CD14-positive monocyte (primary cell): ENCODE data around the gene SETBP1. TPM values are rescaled to one million over a fixed set of nuclear protein-coding genes. Genes with fewer than 3 reads are reported as not detected.

Source experiments
- DNase-seq, 3 donors: peaks; one replicate each; pipeline ENCODE4 v3.0.0-alpha.2; 2011 to 2022
- H2AFZ ChIP-seq: 2 replicates; pipeline ENCODE4 v1.6.0; 2012; ENCODE audit warnings: mild to moderate bottlenecking, low read depth, low read length, inconsistent platforms; ENCODE audit not compliant: insufficient read depth, poor library complexity, severe bottlenecking
- H3K27ac ChIP-seq, 2 donors: 1 replicate in 1 of 2; 2 replicates in 1 of 2; pipeline ENCODE4 v1.5.1; 2012 to 2013; ENCODE audit warnings: low read length in 2 of 2, control low read depth in 1 of 2, inconsistent platforms in 1 of 2, low read depth in 1 of 2, mild to moderate bottlenecking in 1 of 2
- H3K27me3 ChIP-seq, 2 donors: one replicate each; pipeline versions ENCODE4 v1.6.0 to v1.6.1; 2011 to 2013; ENCODE audit warnings: low read length in 2 of 2; ENCODE audit not compliant: control insufficient read depth in 2 of 2, insufficient read depth in 2 of 2
- H3K36me3 ChIP-seq, 2 donors: replicated peaks in 1 of 2; 1 replicate in 1 of 2; 2 replicates in 1 of 2; pipeline versions ENCODE4 v1.5.1 to v1.6.1; 2012 to 2013; ENCODE audit warnings: low read length in 2 of 2, control low read depth in 1 of 2, inconsistent platforms in 1 of 2, mild to moderate bottlenecking in 1 of 2; ENCODE audit not compliant: insufficient read depth in 2 of 2, control insufficient read depth in 1 of 2
- H3K4me1 ChIP-seq, 2 donors: 1 replicate in 1 of 2; 2 replicates in 1 of 2; pipeline versions ENCODE4 v1.5.1 to v1.6.1; 2012 to 2013; ENCODE audit warnings: low read length in 2 of 2, control low read depth in 1 of 2, inconsistent platforms in 1 of 2, mild to moderate bottlenecking in 1 of 2, moderate library complexity in 1 of 2; ENCODE audit not compliant: insufficient read depth in 2 of 2, control insufficient read depth in 1 of 2
- H3K4me2 ChIP-seq: replicated peaks from 2 replicates; pipeline ENCODE3; 2012; ENCODE audit warnings: low read length, moderate library complexity, mild to moderate bottlenecking; ENCODE audit not compliant: poor library complexity, severe bottlenecking; ENCODE audit errors: extremely low read depth
- H3K4me3 ChIP-seq, 3 experiments: fragments of 200-600 bp in 1 of 3; sonication (generic) in 1 of 3; replicated peaks in 1 of 3; 1 replicate in 2 of 3; 2 replicates in 1 of 3; pipeline ENCODE4 v1.5.1; 2011 to 2013; ENCODE audit warnings: low read length in 3 of 3, mild to moderate bottlenecking in 3 of 3, control low read depth in 2 of 3, low read depth in 2 of 3, inconsistent platforms in 1 of 3, moderate library complexity in 1 of 3
- H3K79me2 ChIP-seq: 2 replicates; pipeline ENCODE4 v1.6.0; 2012; ENCODE audit warnings: mild to moderate bottlenecking, control low read depth, inconsistent platforms, low read length, moderate library complexity; ENCODE audit not compliant: insufficient read depth
- H3K9ac ChIP-seq: 2 replicates; pipeline ENCODE4 v1.6.0; 2017; ENCODE audit warnings: low read length, mild to moderate bottlenecking; ENCODE audit not compliant: insufficient read depth, poor library complexity, severe bottlenecking
- H3K9me3 ChIP-seq, 2 donors: replicated peaks in 1 of 2; 1 replicate in 1 of 2; 2 replicates in 1 of 2; pipeline versions ENCODE4 v1.5.1 to v1.6.1; 2012 to 2013; ENCODE audit warnings: low read length in 2 of 2, control low read depth in 1 of 2; ENCODE audit not compliant: control insufficient read depth in 1 of 2, insufficient read depth in 1 of 2
- H4K20me1 ChIP-seq: 2 replicates; pipeline ENCODE4 v1.6.0; 2012; ENCODE audit warnings: mild to moderate bottlenecking, low read length, control low read depth, moderate library complexity; ENCODE audit not compliant: insufficient read depth
- H3K27ac Mint-ChIP-seq, 7 donors: one replicate each; pipeline ENCODE4 v1.8.0; 2020; ENCODE audit warnings: mild to moderate bottlenecking in 7 of 7, mixed read lengths in 7 of 7, moderate library complexity in 6 of 7, inconsistent platforms in 2 of 7
- H3K27me3 Mint-ChIP-seq, 3 donors: one replicate each; pipeline ENCODE4 v1.8.0; 2021 to 2022; ENCODE audit warnings: low read depth in 3 of 3, mild to moderate bottlenecking in 3 of 3, mixed read lengths in 3 of 3, moderate library complexity in 3 of 3, inconsistent platforms in 1 of 3
- H3K36me3 Mint-ChIP-seq, 2 donors: one replicate each; pipeline ENCODE4 v1.8.0; 2020; ENCODE audit warnings: mixed read lengths in 2 of 2, inconsistent platforms in 1 of 2, mild to moderate bottlenecking in 1 of 2
- H3K4me1 Mint-ChIP-seq: one replicate; pipeline ENCODE4 v1.8.0; 2020; ENCODE audit warnings: mild to moderate bottlenecking, mixed read lengths
- H3K4me3 Mint-ChIP-seq, 2 donors: one replicate each; pipeline ENCODE4 v1.8.0; 2020; ENCODE audit warnings: mild to moderate bottlenecking in 2 of 2, mixed read lengths in 2 of 2, moderate library complexity in 1 of 2
- H3K9me3 Mint-ChIP-seq, 7 donors: one replicate each; pipeline ENCODE4 v1.8.0; 2020 to 2022; ENCODE audit warnings: mixed read lengths in 7 of 7, mild to moderate bottlenecking in 6 of 7, moderate library complexity in 6 of 7, inconsistent platforms in 2 of 7
- WGBS: methylation state at CpG from one replicate; pipeline ENCODE4 v1.1.5; 2013; ENCODE audit warnings: missing lambda C conversion rate; ENCODE audit not compliant: insufficient coverage; 5-methylcytosine and 5-hydroxymethylcytosine counted together
- intact Hi-C, 2 donors: fragments of 100-400 bp; cut with micrococcal nuclease; formaldehyde crosslinking; loops; one replicate each; pipeline versions ENCODE4 v1.15.0 to v1.15.1; 2023
- polyA plus RNA-seq, 3 donors: library from polyadenylated mRNA; depleted of rRNA in 1 of 3; unstranded in 2 of 3; stranded (reverse) in 1 of 3; fragments of 300-500 nt in 2 of 3; fragments of >200 nt in 1 of 3; fragmentation: Illumina TruSeq in 2 of 3; gene quantifications; 1 replicate in 2 of 3; 2 replicates in 1 of 3; pipeline ENCODE4 v1.2.3, GENCODE V29; 2012 to 2021
- TF ChIP-seq, protein P1 (sequence below): fragments of 200-600 bp; IDR thresholded peaks from one replicate; pipeline ENCODE4 v1.8.0; 2022; ENCODE audit warnings: antibody characterized with exemption, mild to moderate bottlenecking

Gene SETBP1
- polyA plus RNA-seq, 3 donors: 0.01 to 1.2 TPM; not detected in 1

- Mint-ChIP-seq H3K9me3 (no peaks in the 10 kb centered on the region), H3K27me3 (peaks cover 2 to 10% (median 2%) of the 10 kb centered on the region in 3 donors), H3K36me3 (no peaks in the 10 kb centered on the region), H3K4me3 (no peak overlapping the region), H3K27ac (no peak overlapping the region), H3K4me1 (peaks cover 10% of the 10 kb centered on the region)
- no peaks in the 10 kb centered on the region for H3K79me2 ChIP-seq
- H3K9me3 ChIP-seq: no peaks in the 10 kb centered on the region
- TF ChIP-seq, protein P1, sequence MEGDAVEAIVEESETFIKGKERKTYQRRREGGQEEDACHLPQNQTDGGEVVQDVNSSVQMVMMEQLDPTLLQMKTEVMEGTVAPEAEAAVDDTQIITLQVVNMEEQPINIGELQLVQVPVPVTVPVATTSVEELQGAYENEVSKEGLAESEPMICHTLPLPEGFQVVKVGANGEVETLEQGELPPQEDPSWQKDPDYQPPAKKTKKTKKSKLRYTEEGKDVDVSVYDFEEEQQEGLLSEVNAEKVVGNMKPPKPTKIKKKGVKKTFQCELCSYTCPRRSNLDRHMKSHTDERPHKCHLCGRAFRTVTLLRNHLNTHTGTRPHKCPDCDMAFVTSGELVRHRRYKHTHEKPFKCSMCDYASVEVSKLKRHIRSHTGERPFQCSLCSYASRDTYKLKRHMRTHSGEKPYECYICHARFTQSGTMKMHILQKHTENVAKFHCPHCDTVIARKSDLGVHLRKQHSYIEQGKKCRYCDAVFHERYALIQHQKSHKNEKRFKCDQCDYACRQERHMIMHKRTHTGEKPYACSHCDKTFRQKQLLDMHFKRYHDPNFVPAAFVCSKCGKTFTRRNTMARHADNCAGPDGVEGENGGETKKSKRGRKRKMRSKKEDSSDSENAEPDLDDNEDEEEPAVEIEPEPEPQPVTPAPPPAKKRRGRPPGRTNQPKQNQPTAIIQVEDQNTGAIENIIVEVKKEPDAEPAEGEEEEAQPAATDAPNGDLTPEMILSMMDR: no peak
- whole genome bisulfite sequencing: 83% methylated on average over 2 of the region's 4 CpGs
- no peak for DNase-seq
- H3K4me1 ChIP-seq: peaks cover 3 to 6% of the 10 kb centered on the region in 2 donors
- H3K36me3 ChIP-seq: no peaks in the 10 kb centered on the region
- no peak overlapping the region for H3K9ac ChIP-seq
- no peak overlapping the region for H3K27ac ChIP-seq
- no peak overlapping the region for H3K4me2 ChIP-seq
- H3K27me3 ChIP-seq: no peaks in the 10 kb centered on the region
- no peaks in the 10 kb centered on the region for H4K20me1 ChIP-seq
- H3K4me3 ChIP-seq: no peak overlapping the region
- H2AFZ ChIP-seq: no peak overlapping the region
- intact Hi-C loops: no loop called here
Measured at GRCh38 chr18:44911260-44911659, 230.6 kb downstream of the SETBP1 start.

DNA sequence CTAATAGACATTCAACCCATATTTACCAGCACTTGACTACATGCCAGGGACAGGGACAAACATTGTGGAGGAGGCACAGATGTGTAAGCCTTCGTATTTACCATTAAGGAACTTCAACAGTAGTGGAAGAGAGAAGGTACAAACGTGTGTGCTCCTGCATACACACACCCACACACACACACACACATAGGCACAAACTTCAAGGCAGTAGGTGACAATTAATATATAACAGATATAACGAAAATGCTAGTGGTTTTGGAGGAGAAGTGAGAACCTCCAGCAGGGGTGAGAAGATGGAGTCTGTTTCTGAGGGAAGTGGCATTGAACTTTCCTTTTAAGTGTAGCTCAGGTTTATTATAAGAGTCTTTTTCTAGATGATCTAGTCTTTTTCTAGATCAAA lies 231.1 kb downstream of the SETBP1 start:
- no peak for DNase-seq

More for the DNA sequence above, 231.1 kb downstream of the SETBP1 start:
- Histone ChIP-seq H3K79me2 (no peaks in the 10 kb centered on the region), H3K27ac (no peak overlapping the region), H3K9ac (no peak overlapping the region), H3K27me3 (no peaks in the 10 kb centered on the region), H3K4me1 (peaks cover 3 to 6% of the 10 kb centered on the region in 2 donors), H3K9me3 (no peaks in the 10 kb centered on the region), H4K20me1 (no peaks in the 10 kb centered on the region), H3K4me3 (no peak overlapping the region), H2AFZ (no peak overlapping the region), H3K4me2 (no peak overlapping the region), H3K36me3 (no peaks in the 10 kb centered on the region)
- H3K4me1 Mint-ChIP-seq: peaks cover 10% of the 10 kb centered on the region
- H3K27ac Mint-ChIP-seq: no peak overlapping the region
- no peak overlapping the region for H3K4me3 Mint-ChIP-seq
- H3K9me3 Mint-ChIP-seq: no peaks in the 10 kb centered on the region
- WGBS: no CpG with 5 or more reads among the region's 3 CpGs
- peaks cover 2 to 10% (median 2%) of the 10 kb centered on the region in 3 donors for H3K27me3 Mint-ChIP-seq
- no peaks in the 10 kb centered on the region for H3K36me3 Mint-ChIP-seq
- intact Hi-C loops: no loop called here
- TF ChIP-seq, protein P1: no peak
